Mesothelial cell of epicardium (in vitro differentiated cells): ENCODE data around the gene IFI44. TPM values are rescaled to one million over a fixed set of nuclear protein-coding genes. Genes with fewer than 3 reads are reported as not detected.

Experiments
- DNase-seq, 2 experiments: peaks; one replicate each; pipeline ENCODE4 v3.0.0; 2021; ENCODE audit warnings: low spot score in 2 of 2; ENCODE audit not compliant: unreplicated experiment in 2 of 2
- H3K27ac Mint-ChIP-seq: 2 replicates; pipeline ENCODE4 v1.8.0; 2021; ENCODE audit warnings: mixed read lengths
- H3K27me3 Mint-ChIP-seq: 2 replicates; pipeline ENCODE4 v1.8.0; 2021; ENCODE audit warnings: low read depth, mixed read lengths
- H3K36me3 Mint-ChIP-seq: 2 replicates; pipeline ENCODE4 v1.8.0; 2021; ENCODE audit warnings: mixed read lengths
- H3K4me1 Mint-ChIP-seq: 2 replicates; pipeline ENCODE4 v1.8.0; 2021; ENCODE audit warnings: mixed read lengths
- H3K4me3 Mint-ChIP-seq: 2 replicates; pipeline ENCODE4 v1.8.0; 2021; ENCODE audit warnings: mild to moderate bottlenecking, moderate library complexity, mixed read lengths
- H3K9me3 Mint-ChIP-seq: 2 replicates; pipeline ENCODE4 v1.8.0; 2021; ENCODE audit warnings: mixed read lengths
- CTCF ChIP-seq: fragments of 200-600 bp; sonication (generic); IDR thresholded peaks from one replicate; pipeline ENCODE4 v1.5.0; 2021; ENCODE audit warnings: antibody characterized with exemption; ENCODE audit not compliant: unreplicated experiment
- total RNA-seq: library from RNA; stranded (reverse); gene quantifications from 3 replicates; pipeline ENCODE4 v1.2.1, GENCODE V29; 2021

Gene IFI44
- total RNA-seq, 1 donor from 2014 or later = 94.3 TPM

- H3K9me3 Mint-ChIP-seq = peaks cover 9% of the 10 kb centered on the region
- peaks cover 13% of the 10 kb centered on the region for H3K36me3 Mint-ChIP-seq
- peak overlapping the region; percentile 71 for H3K4me3 Mint-ChIP-seq
- no peak for DNase-seq
- peaks cover 36% of the 10 kb centered on the region for H3K4me1 Mint-ChIP-seq
- H3K27me3 Mint-ChIP-seq = peaks cover 14% of the 10 kb centered on the region
- TF ChIP-seq CTCF = no peak
- H3K27ac Mint-ChIP-seq = peak overlapping the region; percentile 88
Observed at GRCh38 chr1:78620666-78621065, 29.0 kb upstream of the IFI44 start.

- Mint-ChIP-seq H3K9me3 (peaks cover 9% of the 10 kb centered on the region), H3K27me3 (no peaks in the 10 kb centered on the region), H3K36me3 (peaks cover 13% of the 10 kb centered on the region), H3K4me3 (peak overlapping the region; percentile 51), H3K27ac (peak overlapping the region; percentile 19), H3K4me1 (peaks cover 47% of the 10 kb centered on the region)
- TF ChIP-seq CTCF = no peak
- DNase-seq = no peak
Observed at GRCh38 chr1:78622548-78622947, 27.1 kb upstream of the IFI44 start.

GRCh38 chr1:78624035-78624434 lies 25.6 kb upstream of the IFI44 start:
- Mint-ChIP-seq H3K4me3 (no peak overlapping the region), H3K4me1 (peaks cover 44% of the 10 kb centered on the region), H3K27me3 (no peaks in the 10 kb centered on the region), H3K36me3 (peaks cover 16% of the 10 kb centered on the region), H3K9me3 (peaks cover 9% of the 10 kb centered on the region), H3K27ac (no peak overlapping the region)
- DNase-seq = no peak
- TF ChIP-seq CTCF = no peak

GRCh38 chr1:78627321-78627720 lies 22.3 kb upstream of the IFI44 start:
- Mint-ChIP-seq H3K27me3 (peaks cover 3% of the 10 kb centered on the region), H3K36me3 (peaks cover 18% of the 10 kb centered on the region), H3K4me3 (no peak overlapping the region), H3K9me3 (peaks cover 9% of the 10 kb centered on the region), H3K27ac (peak overlapping the region; percentile 59), H3K4me1 (peaks cover 25% of the 10 kb centered on the region)
- DNase-seq = no peak
- TF ChIP-seq CTCF = no peak

- Mint-ChIP-seq H3K36me3 (peaks cover 9% of the 10 kb centered on the region), H3K27me3 (peaks cover 15% of the 10 kb centered on the region), H3K27ac (no peak overlapping the region), H3K9me3 (peaks cover 12% of the 10 kb centered on the region), H3K4me1 (peaks cover 19% of the 10 kb centered on the region), H3K4me3 (no peak overlapping the region)
- DNase-seq = no peak
- TF ChIP-seq CTCF = no peak
Observed at GRCh38 chr1:78630600-78630999, 19.0 kb upstream of the IFI44 start.

- Mint-ChIP-seq H3K27ac (no peak overlapping the region), H3K4me3 (no peak overlapping the region), H3K27me3 (peaks cover 22% of the 10 kb centered on the region), H3K36me3 (peaks cover 24% of the 10 kb centered on the region), H3K4me1 (peaks cover 5% of the 10 kb centered on the region), H3K9me3 (peaks cover 27% of the 10 kb centered on the region)
- no peak for DNase-seq
- TF ChIP-seq CTCF = no peak
Observed at GRCh38 chr1:78633209-78633608, 16.4 kb upstream of the IFI44 start.
